Measurements from ENCODE around the gene OR2F1.
"Not testable (repeated sequence)": the region's sequence is repeated elsewhere in the genome, so short reads cannot be mapped to it uniquely, and the experiment has no call there.

The OR2F1 gene

DNA sequence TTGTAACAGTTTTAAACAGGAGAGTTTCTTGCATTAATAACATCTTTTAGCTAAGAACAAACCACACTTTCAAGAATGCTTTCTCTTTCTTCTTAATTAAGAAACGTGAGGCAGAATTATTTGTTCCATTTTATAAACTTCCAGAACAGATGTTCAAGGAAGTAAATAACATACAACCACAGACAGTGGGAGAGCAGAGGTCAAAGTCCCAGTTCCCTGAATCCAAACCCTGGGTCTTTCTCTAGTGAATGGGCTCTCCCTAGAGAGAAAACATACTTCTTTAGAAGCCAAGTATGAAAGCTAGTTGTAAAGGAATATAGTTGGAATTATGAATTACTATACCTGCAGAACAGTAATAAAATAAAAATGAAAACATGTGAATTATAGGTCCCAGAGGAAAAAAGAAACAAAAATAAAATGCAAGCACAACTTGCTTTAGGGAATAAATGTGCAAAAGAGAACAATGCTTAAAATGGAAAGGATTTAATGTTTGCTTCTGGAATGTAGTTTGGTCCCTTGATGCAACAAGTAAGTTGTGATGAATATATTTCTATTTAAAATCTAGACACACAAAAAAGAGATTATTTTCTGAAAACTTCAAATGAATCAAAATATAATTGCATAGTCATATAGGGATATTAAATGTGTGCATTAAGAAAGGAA, 51.5 kb downstream of the OR2F1 start:
- no peak for DNase-seq (ENCODE audit: low read depth in 2 of 2, low spot score in 1 of 2)

GRCh38 chr7:144006692-144007042, 52.0 kb downstream of the OR2F1 start:
- no peak for DNase-seq (ENCODE audit: low read depth in 2 of 2, low spot score in 1 of 2)

DNA sequence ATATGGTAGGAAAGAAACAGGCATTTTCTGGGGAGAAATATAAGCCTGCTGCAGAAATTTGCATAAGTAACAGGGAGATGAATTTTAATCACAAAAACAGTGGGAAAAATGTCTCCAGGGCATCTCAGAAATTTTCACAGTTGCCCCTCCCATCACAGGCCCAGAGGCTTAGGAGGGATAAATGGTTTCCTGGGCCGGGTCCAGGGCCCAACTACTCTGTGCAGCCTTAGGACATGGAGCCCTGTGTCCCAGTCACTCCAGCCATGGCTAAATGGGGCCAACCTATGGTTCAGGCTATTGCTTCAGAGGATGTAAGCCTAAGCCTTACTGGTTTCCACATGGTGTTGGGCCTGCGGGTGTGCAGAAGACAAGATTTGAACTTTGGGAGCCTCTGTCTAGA, 54.7 kb downstream of the OR2F1 start:
- DNase-seq (ENCODE audit: low read depth in 2 of 2, low spot score in 1 of 2): no peak

DNA sequence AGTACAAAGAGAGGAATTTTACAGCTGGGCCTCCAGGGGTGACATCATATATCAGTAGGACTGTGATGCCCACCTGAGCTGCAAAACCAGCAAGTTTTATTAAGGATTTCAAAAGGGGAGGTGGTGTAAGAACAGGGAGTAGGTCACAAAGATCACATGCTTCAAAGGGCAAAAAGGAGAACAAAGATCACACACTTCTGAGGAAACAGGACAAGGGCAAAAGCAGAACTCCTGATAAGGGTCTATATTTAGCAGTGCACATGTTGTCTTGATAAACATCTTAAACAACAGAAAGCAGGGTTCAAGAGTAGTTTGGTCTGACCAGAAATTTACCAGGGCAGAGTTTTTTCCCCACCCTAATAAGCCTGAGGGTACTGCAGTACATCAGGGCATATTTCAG, 55.4 kb downstream of the OR2F1 start:
- not testable (repeated sequence) for DNase-seq (ENCODE audit: low read depth in 2 of 2, low spot score in 1 of 2)

- not testable (repeated sequence) for DNase-seq (ENCODE audit: low read depth in 2 of 2, low spot score in 1 of 2)
Observed at GRCh38 chr7:144010821-144011220, 56.2 kb downstream of the OR2F1 start.

GRCh38 chr7:144011458-144012230, 57.0 kb downstream of the OR2F1 start:
- DNase-seq (ENCODE audit: low read depth in 2 of 2, low spot score in 1 of 2): no peak

All from stimulated activated CD8-positive, alpha-beta memory T cell treated with anti-CD3 and anti-CD28 coated beads, Interleukin-4, amount 100 ng/mL, for 1 hour (primary cell).